ENCODE results near the gene C1QTNF2. TPM values are rescaled to one million over a fixed set of nuclear protein-coding genes. Genes with fewer than 3 reads are reported as not detected.

Gene C1QTNF2
- total and polyA plus RNA-seq, 2 of the 13 experiments (the other 11 are each of a cell fraction or from before 2014, with no cell fraction given): not detected

DNA sequence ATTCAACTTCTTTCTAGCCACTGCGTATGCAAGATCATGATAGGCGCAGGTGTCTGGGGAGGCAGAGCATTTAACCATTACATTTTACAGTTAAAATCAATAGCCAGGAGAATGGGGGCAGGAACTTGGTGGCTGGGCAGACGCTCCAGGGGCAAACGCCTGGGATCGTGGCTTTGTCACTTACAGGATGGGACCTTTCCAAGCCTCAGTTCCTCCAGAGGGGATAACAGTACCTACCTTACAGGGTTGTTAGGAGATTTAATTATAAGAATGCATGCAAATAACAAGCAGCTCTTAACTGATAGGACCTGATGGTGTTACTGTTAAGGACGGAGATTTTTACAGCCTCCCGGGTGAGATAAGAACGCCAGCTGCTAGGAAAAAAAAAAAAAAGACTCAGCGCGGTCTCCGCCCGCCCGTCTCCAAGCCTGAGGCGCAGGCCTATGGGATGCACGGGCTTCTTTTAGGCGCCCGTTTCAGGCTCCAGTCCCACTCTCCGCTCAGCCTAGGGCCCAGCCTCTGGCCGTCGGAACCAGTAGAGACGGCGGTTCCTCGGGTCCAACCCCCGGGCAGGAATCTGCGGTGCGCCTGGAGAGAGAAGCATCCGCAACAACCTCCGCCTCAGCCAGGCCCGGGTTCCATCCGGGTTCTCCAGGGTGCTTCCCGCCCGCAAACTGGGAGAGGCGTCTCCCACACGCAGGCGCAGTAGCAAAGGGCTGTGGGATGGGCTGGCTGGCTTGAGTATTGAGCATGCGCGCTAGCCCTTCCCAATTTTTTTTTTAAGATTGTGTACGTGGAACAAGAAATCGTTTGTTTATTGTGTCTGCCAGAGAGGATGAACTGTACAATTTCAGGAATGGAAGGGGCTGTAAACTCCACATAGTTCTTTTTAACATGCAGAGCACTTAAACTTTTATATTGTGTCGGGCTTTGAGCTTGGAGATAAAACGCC is 29.3 kb upstream of the C1QTNF2 start, which contains the start of gene FAM200C (continued):
- peak; percentile 46; the same call in 1 of the 2 replicates for TF ChIP-seq ZNF34 (CRISPR knock-in tag; IDR thresholded peaks at IDR 0.05; ENCODE audit: borderline replicate concordance)
- TF ChIP-seq BRD4 (CRISPR knock-in tag; IDR thresholded peaks at IDR 0.05): no peak
- TF ChIP-seq, protein P1, sequence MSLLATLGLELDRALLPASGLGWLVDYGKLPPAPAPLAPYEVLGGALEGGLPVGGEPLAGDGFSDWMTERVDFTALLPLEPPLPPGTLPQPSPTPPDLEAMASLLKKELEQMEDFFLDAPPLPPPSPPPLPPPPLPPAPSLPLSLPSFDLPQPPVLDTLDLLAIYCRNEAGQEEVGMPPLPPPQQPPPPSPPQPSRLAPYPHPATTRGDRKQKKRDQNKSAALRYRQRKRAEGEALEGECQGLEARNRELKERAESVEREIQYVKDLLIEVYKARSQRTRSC (CRISPR knock-in tag; IDR thresholded peaks at IDR 0.05; ENCODE audit: low read depth): no peak; the same call in 1 of the 2 replicates
- TF ChIP-seq SOX5 (CRISPR knock-in tag; IDR thresholded peaks at IDR 0.05; ENCODE audit: borderline replicate concordance): no peak; the same call in 1 of the 2 replicates
- TF ChIP-seq MZF1 (CRISPR knock-in tag; IDR thresholded peaks at IDR 0.05; ENCODE audit: borderline replicate concordance): no peak
- no peak for TF ChIP-seq SP140L (CRISPR knock-in tag; IDR thresholded peaks at IDR 0.05; ENCODE audit: borderline replicate concordance)
- no peak for TF ChIP-seq ZNF556 (CRISPR knock-in tag; IDR thresholded peaks at IDR 0.05; ENCODE audit: borderline replicate concordance)
- peak; percentile 31; the same call in 1 of the 2 replicates for TF ChIP-seq ZNF670 (CRISPR knock-in tag; IDR thresholded peaks at IDR 0.05; ENCODE audit: borderline replicate concordance)
- no peak for TF ChIP-seq ZNF672 (CRISPR knock-in tag; IDR thresholded peaks at IDR 0.05)
- peak; percentile 88; the same call in 1 of the 2 replicates for TF ChIP-seq SRY (CRISPR knock-in tag; IDR thresholded peaks at IDR 0.05)
- TF ChIP-seq RAD51 (IDR thresholded peaks at IDR 0.05; ENCODE audit: borderline replicate concordance): no peak
- TF ChIP-seq ZNF841 (CRISPR knock-in tag; IDR thresholded peaks at IDR 0.05; ENCODE audit: borderline replicate concordance): no peak
- no peak for TF ChIP-seq PRPF4 (IDR thresholded peaks at IDR 0.05; ENCODE audit: low read depth, low read length, poor library complexity, severe bottlenecking)
- no peak for TF ChIP-seq FIP1L1 (IDR thresholded peaks at IDR 0.05; ENCODE audit: borderline replicate concordance, insufficient read depth, low read depth, low read length)
- TF ChIP-seq ZNF558 (CRISPR knock-in tag; IDR thresholded peaks at IDR 0.05; ENCODE audit: borderline replicate concordance): no peak
- TF ChIP-seq RNF219 (CRISPR knock-in tag; IDR thresholded peaks at IDR 0.05): no peak
- TF ChIP-seq ZFYVE20 (CRISPR knock-in tag; IDR thresholded peaks at IDR 0.05; ENCODE audit: borderline replicate concordance, low read depth): 0 out of 2 replicates have a peak, but pooled peaks have one; percentile 29
- TF ChIP-seq KLF11 (CRISPR knock-in tag; IDR thresholded peaks at IDR 0.05): no peak; the same call in 1 of the 2 replicates
- no peak for TF ChIP-seq SP2 (CRISPR knock-in tag; IDR thresholded peaks at IDR 0.05)
- peak; percentile 69; the same call in 1 of the 2 replicates for TF ChIP-seq HDAC1 (CRISPR knock-in tag; IDR thresholded peaks at IDR 0.05)
- TF ChIP-seq ZSCAN20 (CRISPR knock-in tag; IDR thresholded peaks at IDR 0.05; ENCODE audit: borderline replicate concordance): no peak
- TF ChIP-seq, protein P2, sequence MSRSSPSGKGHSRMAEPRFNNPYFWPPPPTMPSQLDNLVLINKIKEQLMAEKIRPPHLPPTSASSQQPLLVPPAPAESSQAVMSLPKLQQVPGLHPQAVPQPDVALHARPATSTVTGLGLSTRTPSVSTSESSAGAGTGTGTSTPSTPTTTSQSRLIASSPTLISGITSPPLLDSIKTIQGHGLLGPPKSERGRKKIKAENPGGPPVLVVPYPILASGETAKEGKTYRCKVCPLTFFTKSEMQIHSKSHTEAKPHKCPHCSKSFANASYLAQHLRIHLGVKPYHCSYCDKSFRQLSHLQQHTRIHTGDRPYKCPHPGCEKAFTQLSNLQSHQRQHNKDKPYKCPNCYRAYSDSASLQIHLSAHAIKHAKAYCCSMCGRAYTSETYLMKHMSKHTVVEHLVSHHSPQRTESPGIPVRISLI (CRISPR knock-in tag; IDR thresholded peaks at IDR 0.05; ENCODE audit: borderline replicate concordance): peak; percentile 97
- no peak for TF ChIP-seq NR2F6 (IDR thresholded peaks at IDR 0.05)
- TF ChIP-seq NR2F6 (CRISPR knock-in tag; IDR thresholded peaks at IDR 0.05): no peak
- TF ChIP-seq ZNF891 (CRISPR knock-in tag; IDR thresholded peaks at IDR 0.05): peak; percentile 67; the same call in 1 of the 2 replicates
- TF ChIP-seq FOXJ3 (CRISPR knock-in tag; IDR thresholded peaks at IDR 0.05; ENCODE audit: borderline replicate concordance): peak; percentile 60; the same call in 1 of the 2 replicates
